Measurements from ENCODE around the gene AP1G2. TPM values are rescaled to one million over a fixed set of nuclear protein-coding genes. Genes with fewer than 3 reads are reported as not detected.
A peak's percentile ranks its signal among the peaks of the same experiment; 100 is the strongest.

AP1G2 gene
- total RNA-seq, 1 donor from 2014 or later = 32.6 TPM

- H3K36me3 Mint-ChIP-seq (ENCODE audit: unreplicated experiment) = peaks cover 4% of the 10 kb centered on the region
- DNase-seq (ENCODE audit: extremely low spot score, unreplicated experiment) = no peak
- no peaks in the 10 kb centered on the region for H3K27me3 Mint-ChIP-seq (ENCODE audit: unreplicated experiment)
- no peak for TF ChIP-seq CTCF (IDR thresholded peaks at IDR 0.05)
- no peaks in the 10 kb centered on the region for H3K9me3 Mint-ChIP-seq (ENCODE audit: unreplicated experiment)
- peaks cover 24% of the 10 kb centered on the region for H3K4me1 Mint-ChIP-seq (ENCODE audit: unreplicated experiment)
- H3K4me3 Mint-ChIP-seq (ENCODE audit: unreplicated experiment) = no peak overlapping the region
- no peak overlapping the region for H3K27ac Mint-ChIP-seq (ENCODE audit: unreplicated experiment)
These were observed 9.1 kb downstream of the AP1G2 start for GRCh38 chr14:23558346-23559009.

- no peak for DNase-seq (ENCODE audit: extremely low spot score, unreplicated experiment)
- no peaks in the 10 kb centered on the region for H3K27me3 Mint-ChIP-seq (ENCODE audit: unreplicated experiment)
- peaks cover 4% of the 10 kb centered on the region for H3K36me3 Mint-ChIP-seq (ENCODE audit: unreplicated experiment)
- H3K9me3 Mint-ChIP-seq (ENCODE audit: unreplicated experiment) = no peaks in the 10 kb centered on the region
- peak overlapping the region; percentile 72 for H3K4me3 Mint-ChIP-seq (ENCODE audit: unreplicated experiment)
- peaks cover 24% of the 10 kb centered on the region for H3K4me1 Mint-ChIP-seq (ENCODE audit: unreplicated experiment)
- TF ChIP-seq CTCF (IDR thresholded peaks at IDR 0.05) = no peak
- H3K27ac Mint-ChIP-seq (ENCODE audit: unreplicated experiment) = no peak overlapping the region
These were observed 9.6 kb downstream of the AP1G2 start for GRCh38 chr14:23557946-23558345.

GRCh38 chr14:23557521-23557920, 10.1 kb downstream of the AP1G2 start:
- no peak for TF ChIP-seq CTCF (IDR thresholded peaks at IDR 0.05)
- H3K9me3 Mint-ChIP-seq (ENCODE audit: unreplicated experiment) = no peaks in the 10 kb centered on the region
- H3K27ac Mint-ChIP-seq (ENCODE audit: unreplicated experiment) = peak overlapping the region; percentile 54
- H3K27me3 Mint-ChIP-seq (ENCODE audit: unreplicated experiment) = no peaks in the 10 kb centered on the region
- H3K4me1 Mint-ChIP-seq (ENCODE audit: unreplicated experiment) = peaks cover 24% of the 10 kb centered on the region
- peaks cover 4% of the 10 kb centered on the region for H3K36me3 Mint-ChIP-seq (ENCODE audit: unreplicated experiment)
- DNase-seq (ENCODE audit: extremely low spot score, unreplicated experiment) = no peak
- H3K4me3 Mint-ChIP-seq (ENCODE audit: unreplicated experiment) = peak overlapping the region; percentile 72

- Mint-ChIP-seq H3K27ac (ENCODE audit: unreplicated experiment) (peak overlapping the region; percentile 95), H3K27me3 (ENCODE audit: unreplicated experiment) (no peaks in the 10 kb centered on the region), H3K36me3 (ENCODE audit: unreplicated experiment) (peaks cover 4% of the 10 kb centered on the region), H3K9me3 (ENCODE audit: unreplicated experiment) (no peaks in the 10 kb centered on the region), H3K4me3 (ENCODE audit: unreplicated experiment) (peak overlapping the region; percentile 96), H3K4me1 (ENCODE audit: unreplicated experiment) (peaks cover 25% of the 10 kb centered on the region)
- no peak for DNase-seq (ENCODE audit: extremely low spot score, unreplicated experiment)
- no peak for TF ChIP-seq CTCF (IDR thresholded peaks at IDR 0.05)
These were observed 10.7 kb downstream of the AP1G2 start for GRCh38 chr14:23556700-23557440.
